Prostate gland (tissue), 2 donors: Measurements from ENCODE around the gene NOL6. TPM values are rescaled to one million over a fixed set of nuclear protein-coding genes. Genes with fewer than 3 reads are reported as not detected.

Experiments
- DNase-seq: peaks from one replicate; pipeline ENCODE4 v3.0.0-alpha.2; 2019; ENCODE audit warnings: low spot score
- H3K27ac ChIP-seq, 2 donors: fragments of 200-600 bp; sonication (generic); 2 replicates each; pipeline ENCODE4 v1.5.1; 2017 to 2019
- H3K27me3 ChIP-seq: fragments of 200-600 bp; sonication (generic); replicated peaks from 2 replicates; pipeline ENCODE4 v1.5.1; 2019; ENCODE audit not compliant: insufficient read depth
- H3K36me3 ChIP-seq, 2 donors: fragments of 200-600 bp; sonication (generic); 1 replicate in 1 of 2; 2 replicates in 1 of 2; pipeline versions ENCODE4 v1.5.1 to v1.8.1; 2017 to 2019
- H3K4me1 ChIP-seq: fragments of 200-600 bp; sonication (generic); replicated peaks from 2 replicates; pipeline ENCODE4 v1.5.1; 2019
- H3K4me3 ChIP-seq, 2 donors: fragments of 200-600 bp; sonication (generic); 2 replicates each; pipeline ENCODE4 v1.5.1; 2017 to 2019
- H3K9me3 ChIP-seq: fragments of 200-600 bp; sonication (generic); 2 replicates; pipeline ENCODE4 v1.5.1; 2017
- CTCF ChIP-seq, 4 experiments: fragments of 200-600 bp in 2 of 4; fragments of 450-650 bp in 2 of 4; sonication (generic) in 2 of 4; IDR thresholded peaks; 1 replicate in 3 of 4; 2 replicates in 1 of 4; pipeline ENCODE4 v1.5.1; 2016 to 2019; ENCODE audit warnings: antibody characterized with exemption in 4 of 4, mild to moderate bottlenecking in 2 of 4, moderate library complexity in 2 of 4
- POLR2A ChIP-seq: fragments of 450-650 bp; IDR thresholded peaks from one replicate; pipeline ENCODE4 v1.6.1; 2016; ENCODE audit warnings: antibody characterized with exemption, mild to moderate bottlenecking
- POLR2AphosphoS5 ChIP-seq: sonication (generic); formaldehyde crosslinking; IDR thresholded peaks from one replicate; pipeline ENCODE4 v1.6.1; 2017; ENCODE audit warnings: antibody characterized with exemption
- WGBS: methylation state at CpG from one replicate; pipeline ENCODE4 v1.1.5; 2018; 5-methylcytosine and 5-hydroxymethylcytosine counted together
- intact Hi-C: fragments of 100-400 bp; cut with DNase I; formaldehyde crosslinking; loops from one replicate; pipeline ENCODE4 v1.14.2; 2022
- total RNA-seq, 2 donors: library from RNA; depleted of rRNA; stranded (reverse); fragments of >200 nt; gene quantifications; one replicate each; pipeline ENCODE4 v1.1.0, GENCODE V29; 2016

Gene NOL6
- total RNA-seq, 2 donors from 2014 or later = 28.6 to 30.9 TPM

GRCh38 chr9:33453286-33453860 lies 20.4 kb downstream of the NOL6 start:
- intact Hi-C loops = no loop called here
- no peak overlapping the region for H3K27ac ChIP-seq
- WGBS = 72% methylated on average over 3 of the region's 3 CpGs
- no peaks in the 10 kb centered on the region for H3K27me3 ChIP-seq
- TF ChIP-seq POLR2A = no peak
- TF ChIP-seq CTCF (IDR thresholded peaks at IDR 0.05) = no peak
- TF ChIP-seq POLR2AphosphoS5 = no peak
- H3K36me3 ChIP-seq = no peaks in the 10 kb centered on the region
- no peak overlapping the region for H3K4me3 ChIP-seq
- no peaks in the 10 kb centered on the region for H3K9me3 ChIP-seq
- H3K4me1 ChIP-seq = no peaks in the 10 kb centered on the region
- no peak for DNase-seq

- H3K4me3 ChIP-seq = no peak overlapping the region
- H3K9me3 ChIP-seq = no peaks in the 10 kb centered on the region
- no peaks in the 10 kb centered on the region for H3K36me3 ChIP-seq
- no peaks in the 10 kb centered on the region for H3K27me3 ChIP-seq
- 20% methylated on average over 7 of the region's 7 CpGs for WGBS
- no peaks in the 10 kb centered on the region for H3K4me1 ChIP-seq
- intact Hi-C loops = no loop called here
- peak; percentile 62 for DNase-seq
- no peak overlapping the region for H3K27ac ChIP-seq
- peak; percentile 26 for TF ChIP-seq POLR2A
- peak; percentile 25 for TF ChIP-seq POLR2AphosphoS5
- peak in 2 of 4 experiments; percentile 61 to 86 for TF ChIP-seq CTCF (IDR thresholded peaks at IDR 0.05)
Measured at GRCh38 chr9:33452828-33453271, 20.9 kb downstream of the NOL6 start.

GRCh38 chr9:33450621-33451146 lies 23.0 kb downstream of the NOL6 start:
- TF ChIP-seq POLR2AphosphoS5 (no peak), POLR2A (no peak), CTCF (IDR thresholded peaks at IDR 0.05) (no peak)
- Histone ChIP-seq H3K4me3 (no peak overlapping the region), H3K4me1 (peaks cover 2% of the 10 kb centered on the region), H3K9me3 (no peaks in the 10 kb centered on the region), H3K27me3 (no peaks in the 10 kb centered on the region), H3K27ac (no peak overlapping the region), H3K36me3 (no peaks in the 10 kb centered on the region)
- WGBS = 93% methylated on average over 4 of the region's 4 CpGs
- intact Hi-C loops = no loop called here
- no peak for DNase-seq

GRCh38 chr9:33449715-33450114 lies 24.0 kb downstream of the NOL6 start:
- TF ChIP-seq POLR2AphosphoS5 = no peak
- TF ChIP-seq POLR2A = no peak
- no peak for TF ChIP-seq CTCF (IDR thresholded peaks at IDR 0.05)
- Histone ChIP-seq H3K4me1 (peaks cover 4% of the 10 kb centered on the region), H3K27me3 (no peaks in the 10 kb centered on the region), H3K36me3 (no peaks in the 10 kb centered on the region), H3K27ac (no peak overlapping the region), H3K4me3 (no peak overlapping the region), H3K9me3 (no peaks in the 10 kb centered on the region)
- 93% methylated on average over 5 of the region's 5 CpGs for WGBS
- intact Hi-C loops = no loop called here
- DNase-seq = no peak
